HG03469 (cell line): Measurements from ENCODE around the gene VIPR1.

ENCODE experiments used
- ATAC-seq: cut with Tn5 transposase; IDR thresholded peaks from one replicate; pipeline ENCODE4 v1.9.1; 2021; ENCODE audit warnings: mild to moderate bottlenecking, moderate library complexity, moderate number of reproducible peaks; ENCODE audit not compliant: unreplicated experiment

The VIPR1 gene

GRCh38 chr3:42502429-42503250 lies at the start of gene VIPR1:
VIPR1 (plus strand) TSS chr3:42502643; CDS start chr3:42502736, 93 bp downstream.
- ATAC-seq, result peak; percentile 63

GRCh38 chr3:42456211-42456610 lies 46.2 kb upstream of the VIPR1 start:
- no peak for ATAC-seq

- ATAC-seq, result no peak
Measured at GRCh38 chr3:42459151-42459550, 43.3 kb upstream of the VIPR1 start.

- no peak for ATAC-seq
Measured at GRCh38 chr3:42461762-42462161, 40.7 kb upstream of the VIPR1 start.

- no peak for ATAC-seq
Measured at GRCh38 chr3:42463093-42463492, 39.4 kb upstream of the VIPR1 start.

- ATAC-seq, result no peak
Measured at GRCh38 chr3:42468111-42468510, 34.3 kb upstream of the VIPR1 start.

- ATAC-seq, result no peak
Measured at GRCh38 chr3:42472555-42472954, 29.9 kb upstream of the VIPR1 start.

- no peak for ATAC-seq
Measured at GRCh38 chr3:42473083-42473932, 29.1 kb upstream of the VIPR1 start.

GRCh38 chr3:42476225-42477125 lies 26.0 kb upstream of the VIPR1 start:
- ATAC-seq, result no peak

- ATAC-seq, result no peak
Measured at GRCh38 chr3:42477696-42478095, 24.7 kb upstream of the VIPR1 start.

- no peak for ATAC-seq
Measured at GRCh38 chr3:42478830-42479229, 23.6 kb upstream of the VIPR1 start.

- no peak for ATAC-seq
Measured at GRCh38 chr3:42486814-42487565, 15.5 kb upstream of the VIPR1 start.

GRCh38 chr3:42488687-42489086 lies 13.8 kb upstream of the VIPR1 start:
- ATAC-seq, result no peak

GRCh38 chr3:42489116-42489936 lies 13.1 kb upstream of the VIPR1 start:
- ATAC-seq, result no peak

GRCh38 chr3:42489937-42490227 lies 12.6 kb upstream of the VIPR1 start:
- no peak for ATAC-seq

GRCh38 chr3:42490243-42490642 lies 12.2 kb upstream of the VIPR1 start:
- peak; percentile 92 for ATAC-seq

- no peak for ATAC-seq
Measured at GRCh38 chr3:42491881-42492507, 10.4 kb upstream of the VIPR1 start.

GRCh38 chr3:42492508-42493080 lies 9.8 kb upstream of the VIPR1 start:
- ATAC-seq, result no peak
